Posterior vena cava (tissue), 2 donors: ENCODE results near the gene ZNF487. TPM values are rescaled to one million over a fixed set of nuclear protein-coding genes. Genes with fewer than 3 reads are reported as not detected.
A peak's percentile ranks its signal among the peaks of the same experiment; 100 is the strongest.
"Not testable (repeated sequence)": the region's sequence is repeated elsewhere in the genome, so short reads cannot be mapped to it uniquely, and the experiment has no call there.

ENCODE experiments used
- DNase-seq: peaks from one replicate; pipeline ENCODE4 v3.0.0-alpha.2; 2020; ENCODE audit warnings: low spot score
- intact Hi-C, 2 donors: fragments of 100-400 bp; cut with DNase I; formaldehyde crosslinking; loops; one replicate each; pipeline versions ENCODE4 v1.14.1 to v1.14.2; 2022 to 2023
- total RNA-seq, 2 donors: library from RNA; stranded (reverse); fragmentation: NEBNext Ultra II Directional; extraction: Animal tissue kit (Norgen Biotek cat#: 25700); gene quantifications; one replicate each; pipeline ENCODE4 v1.2.1, GENCODE V29; 2021
- donor health status: DM: yes; HTN: yes; CAD: no.
- donor health status: DM: yes; HTN: yes; CAD: no.

Gene ZNF487
- total RNA-seq, 2 donors from 2014 or later: 4.8 to 6.5 TPM

DNA sequence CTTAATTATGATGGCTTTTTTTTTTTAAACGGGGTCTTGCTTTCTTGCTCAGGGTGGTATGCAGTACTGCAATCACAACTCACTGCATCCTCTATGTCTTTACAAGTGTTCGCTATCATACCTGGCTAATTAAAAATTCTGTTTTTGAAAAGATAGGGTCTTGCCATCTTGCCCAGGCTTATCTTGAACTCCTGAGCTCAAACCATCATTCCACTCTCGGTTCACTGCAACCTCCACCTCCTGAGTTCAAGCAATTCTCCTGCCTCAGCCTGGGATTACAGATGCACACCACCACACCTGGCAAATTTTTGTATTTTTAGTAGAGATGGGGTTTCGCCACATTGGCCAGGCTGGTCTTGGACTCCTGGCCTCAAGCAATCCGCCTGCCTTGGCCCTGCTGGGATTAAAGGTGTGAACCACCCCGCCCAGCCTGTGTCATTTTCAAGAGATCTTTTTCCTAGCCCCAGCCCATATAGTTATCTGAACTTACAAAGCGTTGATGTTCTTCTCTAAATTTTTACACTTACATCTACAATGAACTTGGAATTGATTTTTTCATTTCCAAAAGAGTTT is 33.9 kb upstream of the ZNF487 start:
- intact Hi-C loops: no loop called here
- DNase-seq: no peak

GRCh38 chr10:43403911-43404703 is 32.8 kb upstream of the ZNF487 start:
- DNase-seq: peak; percentile 14

GRCh38 chr10:43404704-43405084 is 32.2 kb upstream of the ZNF487 start:
- no peak for DNase-seq
- intact Hi-C loops: loop anchor here in 1 of 2 donors (5.0 kb wide), 1 partner anchor 48 kb away; no protein-coding TSS in a partner anchor

More at GRCh38 chr10:43403911-43404703, 32.8 kb upstream of the ZNF487 start:
- intact Hi-C loops: no loop called here

GRCh38 chr10:43407148-43407575 is 29.7 kb upstream of the ZNF487 start:
- intact Hi-C loops: loop anchor here in 1 of 2 donors (5.0 kb wide), 1 partner anchor 45 kb away; no protein-coding TSS in a partner anchor
- DNase-seq: peak; percentile 92

GRCh38 chr10:43407576-43408330 is 29.2 kb upstream of the ZNF487 start:
- intact Hi-C loops: loop anchor here in 1 of 2 donors (5.0 kb wide), 1 partner anchor 45 kb away; no protein-coding TSS in a partner anchor
- DNase-seq: peak; percentile 98

DNA sequence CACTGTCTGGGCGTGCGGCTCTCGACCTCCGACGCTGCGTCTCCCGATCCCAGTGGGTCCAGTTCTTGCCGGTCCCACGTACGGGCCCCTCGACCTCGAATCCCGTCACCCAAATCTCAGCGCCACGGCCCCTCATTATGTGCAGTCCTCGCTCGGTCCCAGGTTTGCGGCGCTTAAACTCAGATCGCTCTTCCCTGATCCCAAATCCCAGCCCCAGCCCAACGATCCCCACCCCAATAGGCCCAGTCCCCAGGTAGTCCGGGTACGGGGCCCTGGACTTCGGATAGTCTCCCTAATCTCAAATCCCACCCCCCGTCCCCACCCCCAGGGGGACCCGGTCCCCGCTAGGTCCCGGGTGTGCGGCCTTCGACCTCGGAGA is 28.6 kb upstream of the ZNF487 start:
- DNase-seq: no peak
- intact Hi-C loops: loop anchor here in 1 of 2 donors (5.0 kb wide), 1 partner anchor 44 kb away; no protein-coding TSS in a partner anchor

- intact Hi-C loops: loop anchor here in 1 of 2 donors (5.0 kb wide), 1 partner anchor 43 kb away; no protein-coding TSS in a partner anchor
- DNase-seq: peak; percentile 98
Observed at GRCh38 chr10:43408710-43409384, 28.1 kb upstream of the ZNF487 start, which contains the start of gene HNRNPF. Gene HNRNPF (minus strand): TSS chr10:43409186. CDS start chr10:43387884, 21,302 bp downstream.

- intact Hi-C loops: loop anchor here in 1 of 2 donors (5.0 kb wide), 1 partner anchor 43 kb away; no protein-coding TSS in a partner anchor
- DNase-seq: peak; percentile 86
Observed at GRCh38 chr10:43409385-43410109, 27.4 kb upstream of the ZNF487 start.

DNA sequence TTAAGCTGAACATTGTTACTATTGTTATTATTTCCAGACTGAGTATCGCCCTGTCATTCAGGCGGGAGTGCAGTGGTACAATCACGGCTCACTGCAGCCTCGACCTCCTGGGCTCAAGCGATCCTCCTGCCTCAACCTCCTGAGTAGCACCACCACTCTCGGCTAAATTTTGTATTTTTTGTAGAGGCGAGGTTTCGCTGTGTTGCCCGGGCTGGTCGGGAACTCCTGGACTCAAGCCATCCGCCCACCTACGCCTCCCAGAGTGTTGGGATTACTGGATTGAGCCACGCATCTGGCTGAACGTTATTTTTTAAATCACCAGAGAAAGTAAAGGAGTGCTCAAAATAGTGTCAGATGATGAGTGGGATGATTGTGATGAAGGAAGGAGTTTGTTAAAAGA is 26.6 kb upstream of the ZNF487 start:
- intact Hi-C loops: no loop called here
- DNase-seq: no peak

GRCh38 chr10:43411536-43411935 is 25.4 kb upstream of the ZNF487 start:
- intact Hi-C loops: no loop called here
- DNase-seq: no peak

DNA sequence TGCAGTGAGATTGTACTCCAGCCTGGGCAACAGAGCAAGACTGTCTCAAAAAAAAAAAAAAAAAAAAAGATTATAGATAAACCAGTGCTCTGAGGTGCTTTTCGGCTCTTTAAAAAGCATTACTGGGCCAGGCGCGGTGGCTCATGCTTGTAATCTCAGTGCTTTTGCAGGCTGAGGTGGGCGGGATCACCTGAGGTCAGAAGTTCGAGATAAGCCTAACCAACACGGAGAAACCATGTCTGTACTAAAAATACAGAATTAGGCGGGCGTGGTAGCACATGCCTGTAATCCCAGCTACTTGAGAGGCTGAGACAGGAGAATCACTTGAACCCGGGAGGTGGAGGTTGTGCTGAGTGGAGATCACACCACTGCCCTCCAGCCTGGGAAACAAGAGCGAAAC is 21.4 kb upstream of the ZNF487 start:
- DNase-seq: no peak
- intact Hi-C loops: no loop called here

GRCh38 chr10:43417950-43418768 is 18.8 kb upstream of the ZNF487 start:
- intact Hi-C loops: no loop called here
- no peak for DNase-seq

- intact Hi-C loops: no loop called here
- no peak for DNase-seq
Observed at GRCh38 chr10:43419997-43420368, 16.9 kb upstream of the ZNF487 start.

- DNase-seq: peak; percentile 97
- intact Hi-C loops: no loop called here
Observed at GRCh38 chr10:43420369-43421200, 16.3 kb upstream of the ZNF487 start.

- intact Hi-C loops: no loop called here
- no peak for DNase-seq
Observed at GRCh38 chr10:43421201-43421507, 15.8 kb upstream of the ZNF487 start.

GRCh38 chr10:43421519-43421918 is 15.4 kb upstream of the ZNF487 start:
- intact Hi-C loops: no loop called here
- DNase-seq: no peak

DNA sequence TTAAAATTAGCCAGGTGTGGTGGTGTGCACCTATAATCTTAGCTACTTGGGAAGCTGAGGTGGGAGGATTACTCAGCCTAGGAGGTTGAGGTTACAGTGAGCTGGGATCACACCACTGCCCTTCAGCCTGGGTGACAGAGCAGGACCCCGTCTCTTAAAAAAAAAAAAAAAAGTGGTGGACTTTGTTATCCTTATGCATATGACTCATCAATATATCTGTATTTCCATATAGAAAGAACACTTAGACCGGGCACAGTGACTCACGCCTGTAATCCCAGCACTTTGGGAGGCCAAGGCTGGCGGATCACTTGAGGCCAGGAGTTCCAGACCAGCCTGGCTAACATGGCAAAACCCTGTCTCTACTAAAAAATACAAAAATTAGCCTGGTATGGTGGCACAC is 15.0 kb upstream of the ZNF487 start:
- intact Hi-C loops: not testable (repeated sequence)

More for the DNA sequence above, 15.0 kb upstream of the ZNF487 start:
- not testable (repeated sequence) for DNase-seq
